SK-N-SH (cell line): ENCODE data around the gene DLG2. TPM values are rescaled to one million over a fixed set of nuclear protein-coding genes. Genes with fewer than 3 reads are reported as not detected.

Experiments used
- CTCF ChIA-PET: fragments of 300-600, 350-600 bp; formaldehyde crosslinking; extraction: SDS; loops from one replicate; lab custom pipeline; 2021; lab: Yijun Ruan, JAX
- POLR2A ChIA-PET: fragments of 350-600 bp; sonication (Branson Sonifier 250); formaldehyde crosslinking; extraction: SDS; loops from one replicate; lab custom pipeline; 2020; ENCODE audit warnings: antibody characterized with exemption, inconsistent platforms; lab: Yijun Ruan, JAX
- DNase-seq: peaks from one replicate; pipeline ENCODE4 v3.0.0; 2012
- H2AFZ ChIP-seq: fragments of 200-600 bp; sonication (generic); 2 replicates; pipeline ENCODE4 v1.8.1; 2016; ENCODE audit warnings: antibody characterized with exemption, mild to moderate bottlenecking, low read depth
- H3F3A ChIP-seq: fragments of 200-600 bp; sonication (generic); replicated peaks from 2 replicates; pipeline ENCODE3; 2016; ENCODE audit warnings: antibody characterized with exemption, mild to moderate bottlenecking; ENCODE audit not compliant: insufficient read depth
- H3K27ac ChIP-seq, 2 experiments: fragments of 200-500 bp in 1 of 2; fragments of 200-600 bp in 1 of 2; sonication (Bioruptor generic) in 1 of 2; sonication (generic), shearing (Covaris generic) in 1 of 2; 2 replicates each; pipeline versions ENCODE4 v1.5.1 to v1.6.1; 2014 to 2016; ENCODE audit warnings: low read depth in 2 of 2, inconsistent platforms in 1 of 2, low read length in 1 of 2, mild to moderate bottlenecking in 1 of 2, mixed read lengths in 1 of 2
- H3K27me3 ChIP-seq: fragments of 200-600 bp; sonication (generic), shearing (Covaris generic); 2 replicates; pipeline ENCODE4 v1.6.1; 2016; ENCODE audit warnings: mixed run types; ENCODE audit not compliant: insufficient read depth
- H3K36me3 ChIP-seq, 2 experiments: fragments of 200-500 bp in 1 of 2; fragments of 200-600 bp in 1 of 2; sonication (Bioruptor generic) in 1 of 2; sonication (generic) in 1 of 2; replicated peaks in 1 of 2; 2 replicates each; pipeline versions ENCODE3 to v1.5.1; 2014 to 2016; ENCODE audit warnings: low read length in 1 of 2, mild to moderate bottlenecking in 1 of 2; ENCODE audit not compliant: insufficient read depth in 2 of 2, control insufficient read depth in 1 of 2
- H3K4me1 ChIP-seq, 2 experiments: fragments of 200-500 bp in 1 of 2; fragments of 200-600 bp in 1 of 2; sonication (Bioruptor generic) in 1 of 2; sonication (generic), shearing (Covaris generic) in 1 of 2; 2 replicates each; pipeline versions ENCODE4 v1.5.1 to v1.6.1; 2014 to 2016; ENCODE audit warnings: low read depth in 1 of 2, low read length in 1 of 2, mixed run types in 1 of 2; ENCODE audit not compliant: insufficient read depth in 2 of 2, control insufficient read depth in 1 of 2
- H3K4me2 ChIP-seq: fragments of 200-600 bp; sonication (generic), shearing (Covaris generic); 2 replicates; pipeline ENCODE4 v1.6.1; 2017; ENCODE audit warnings: mixed run types
- H3K4me3 ChIP-seq, 2 experiments: fragments of 200-500 bp in 1 of 2; fragments of 200-600 bp in 1 of 2; sonication (Bioruptor generic) in 1 of 2; sonication (generic), shearing (Covaris generic) in 1 of 2; 2 replicates each; pipeline versions ENCODE4 v1.5.1 to v1.8.1; 2014 to 2016; ENCODE audit warnings: low read depth in 2 of 2, inconsistent platforms in 1 of 2, low read length in 1 of 2, mild to moderate bottlenecking in 1 of 2, mixed read lengths in 1 of 2, moderate library complexity in 1 of 2
- H3K79me2 ChIP-seq: fragments of 200-600 bp; sonication (generic); 2 replicates; pipeline ENCODE4 v1.8.1; 2017; ENCODE audit warnings: mild to moderate bottlenecking; ENCODE audit not compliant: insufficient read depth
- H3K9ac ChIP-seq: fragments of 200-600 bp; sonication (generic); 2 replicates; pipeline ENCODE4 v1.6.1; 2017; ENCODE audit warnings: mixed run types
- H3K9me2 ChIP-seq: fragments of 200-600 bp; sonication (generic); 2 replicates; pipeline ENCODE4 v1.6.1; 2017; ENCODE audit warnings: mixed run types
- H3K9me3 ChIP-seq: fragments of 200-600 bp; sonication (generic); 2 replicates; pipeline ENCODE4 v1.6.1; 2017; ENCODE audit warnings: mixed run types, mild to moderate bottlenecking, moderate library complexity
- H4K20me1 ChIP-seq: fragments of 200-600 bp; sonication (generic); 2 replicates; pipeline ENCODE4 v1.6.1; 2017; ENCODE audit warnings: mild to moderate bottlenecking, mixed run types; ENCODE audit not compliant: insufficient read depth
- CHD2 ChIP-seq: fragments of 150-350 bp; IDR thresholded peaks from 2 replicates; pipeline ENCODE4 v1.6.1; 2018; ENCODE audit warnings: low read length; ENCODE audit not compliant: partially characterized antibody
- EP300 ChIP-seq, 2 experiments: IDR thresholded peaks; 2 replicates each; pipeline versions ENCODE4 v1.4.0 to v1.6.1; 2012; ENCODE audit warnings: borderline replicate concordance in 1 of 2, low read depth in 1 of 2, low read length in 1 of 2
- EZH2phosphoT487 ChIP-seq: fragments of 200-600 bp; sonication (generic); IDR thresholded peaks from 2 replicates; pipeline ENCODE4 v1.6.1; 2017; ENCODE audit warnings: low read depth, mixed run types, mild to moderate bottlenecking, antibody characterized with exemption, moderate library complexity, borderline replicate concordance
- FOXJ3 ChIP-seq: sonication (generic); formaldehyde crosslinking; IDR thresholded peaks from 2 replicates; pipeline ENCODE4 v1.5.1; 2020; ENCODE audit warnings: mild to moderate bottlenecking, missing genetic modification reagents
- GATA2 ChIP-seq: sonication (generic); formaldehyde crosslinking; IDR thresholded peaks from 2 replicates; pipeline ENCODE4 v1.5.0; 2020; ENCODE audit warnings: mild to moderate bottlenecking, missing genetic modification reagents
- JUND ChIP-seq: IDR thresholded peaks from 2 replicates; pipeline ENCODE4 v1.4.0; 2012
- MXI1 ChIP-seq: IDR thresholded peaks from 2 replicates; pipeline ENCODE4 v1.6.1; 2012; ENCODE audit warnings: mild to moderate bottlenecking, low read depth, low read length, improper control_type of control experiment
- POLR2AphosphoS5 ChIP-seq: IDR thresholded peaks from 2 replicates; pipeline ENCODE4 v1.6.1; 2012; ENCODE audit warnings: low read depth, low read length
- RAD21 ChIP-seq: IDR thresholded peaks from 2 replicates; pipeline ENCODE4 v1.6.1; 2012; ENCODE audit warnings: mild to moderate bottlenecking, low read length
- SIN3A ChIP-seq: IDR thresholded peaks from 2 replicates; pipeline ENCODE4 v1.6.1; 2012; ENCODE audit warnings: low read depth, mild to moderate bottlenecking, low read length, moderate library complexity, borderline replicate concordance
- SMC3 ChIP-seq: IDR thresholded peaks from 2 replicates; pipeline ENCODE4 v1.6.1; 2012; ENCODE audit warnings: low read depth, low read length, improper control_type of control experiment
- TAF1 ChIP-seq: IDR thresholded peaks from 2 replicates; pipeline ENCODE4 v1.6.1; 2012; ENCODE audit warnings: low read depth, mild to moderate bottlenecking, low read length, moderate library complexity, borderline replicate concordance
- WGBS: methylation state at CpG from one replicate; pipeline ENCODE4 v1.1.6; 2017; ENCODE audit warnings: low lambda C conversion rate; 5-methylcytosine and 5-hydroxymethylcytosine counted together
- polyA plus RNA-seq, 3 experiments: library from polyadenylated mRNA; depleted of rRNA; stranded (reverse); fragments of >200 nt; gene quantifications; 2 replicates each; pipeline ENCODE4 v1.2.3, GENCODE V29; 2012
- TF ChIP-seq, protein P1 (sequence below): IDR thresholded peaks from 2 replicates; pipeline ENCODE4 v1.4.0; 2012; ENCODE audit warnings: low read depth
- TF ChIP-seq, protein P2 (sequence below): fragments of 200-600 bp; sonication (generic); IDR thresholded peaks from 2 replicates; pipeline ENCODE4 v1.6.1; 2017; ENCODE audit warnings: antibody characterized with exemption, mild to moderate bottlenecking, moderate library complexity
- TF ChIP-seq, protein P3 (sequence below): IDR thresholded peaks from 2 replicates; pipeline ENCODE4; 2012
- TF ChIP-seq, protein P4 (sequence below): IDR thresholded peaks from 2 replicates; pipeline ENCODE4 v1.4.0; 2012; ENCODE audit warnings: low read depth, borderline replicate concordance

The DLG2 gene
- polyA plus RNA-seq, 1 of the 3 experiments (the other 2 are of a cell fraction), result 0.21 TPM

DNA sequence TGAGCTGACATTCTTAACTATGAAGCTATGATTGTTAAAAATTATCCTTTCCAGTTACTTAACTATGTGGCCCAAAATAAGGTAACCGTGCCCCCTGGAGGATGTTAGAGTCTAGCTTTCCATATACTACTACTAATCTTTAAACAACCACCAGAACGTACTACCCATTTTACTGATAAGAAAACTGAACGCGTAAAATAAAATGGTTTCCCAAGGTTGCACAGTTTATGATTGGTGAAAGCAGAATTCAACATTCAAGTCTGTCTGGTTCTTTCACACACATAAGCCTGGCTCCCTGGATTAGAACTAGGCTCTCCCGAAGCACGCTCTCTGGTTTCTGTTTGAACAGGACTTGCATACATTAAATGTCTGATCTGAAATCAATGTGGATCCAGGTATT is 1903.1 kb downstream of the DLG2 start:
- H3K36me3 ChIP-seq, result no peaks in the 10 kb centered on the region
- H3K4me3 ChIP-seq, result no peak overlapping the region; a peak in 2 of 4 replicates
- 0 out of 2 replicates have a peak overlapping the region, but pooled peaks have one; percentile 43 for H2AFZ ChIP-seq
- TF ChIP-seq MXI1 (0 out of 2 replicates have a peak, but pooled peaks have one; percentile 5), RAD21 (peak; percentile 70), SMC3 (peak; percentile 42)
- TF ChIP-seq, protein P1, sequence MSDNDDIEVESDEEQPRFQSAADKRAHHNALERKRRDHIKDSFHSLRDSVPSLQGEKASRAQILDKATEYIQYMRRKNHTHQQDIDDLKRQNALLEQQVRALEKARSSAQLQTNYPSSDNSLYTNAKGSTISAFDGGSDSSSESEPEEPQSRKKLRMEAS, result no peak
- TF ChIP-seq, protein P2, sequence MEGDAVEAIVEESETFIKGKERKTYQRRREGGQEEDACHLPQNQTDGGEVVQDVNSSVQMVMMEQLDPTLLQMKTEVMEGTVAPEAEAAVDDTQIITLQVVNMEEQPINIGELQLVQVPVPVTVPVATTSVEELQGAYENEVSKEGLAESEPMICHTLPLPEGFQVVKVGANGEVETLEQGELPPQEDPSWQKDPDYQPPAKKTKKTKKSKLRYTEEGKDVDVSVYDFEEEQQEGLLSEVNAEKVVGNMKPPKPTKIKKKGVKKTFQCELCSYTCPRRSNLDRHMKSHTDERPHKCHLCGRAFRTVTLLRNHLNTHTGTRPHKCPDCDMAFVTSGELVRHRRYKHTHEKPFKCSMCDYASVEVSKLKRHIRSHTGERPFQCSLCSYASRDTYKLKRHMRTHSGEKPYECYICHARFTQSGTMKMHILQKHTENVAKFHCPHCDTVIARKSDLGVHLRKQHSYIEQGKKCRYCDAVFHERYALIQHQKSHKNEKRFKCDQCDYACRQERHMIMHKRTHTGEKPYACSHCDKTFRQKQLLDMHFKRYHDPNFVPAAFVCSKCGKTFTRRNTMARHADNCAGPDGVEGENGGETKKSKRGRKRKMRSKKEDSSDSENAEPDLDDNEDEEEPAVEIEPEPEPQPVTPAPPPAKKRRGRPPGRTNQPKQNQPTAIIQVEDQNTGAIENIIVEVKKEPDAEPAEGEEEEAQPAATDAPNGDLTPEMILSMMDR, result peak; percentile 67
- no peaks in the 10 kb centered on the region for H3K27me3 ChIP-seq
- no peaks in the 10 kb centered on the region for H3K79me2 ChIP-seq
- no peak overlapping the region; a peak in 1 of 4 replicates for H3K27ac ChIP-seq
- no peaks in the 10 kb centered on the region for H3K9me2 ChIP-seq
- no peaks in the 10 kb centered on the region for H4K20me1 ChIP-seq
- no peaks in the 10 kb centered on the region for H3K9me3 ChIP-seq
- peaks cover 13 to 30% of the 10 kb centered on the region in 2 experiments; a peak in 3 of 4 replicates for H3K4me1 ChIP-seq
- CTCF ChIA-PET, result interaction anchor here (0.7 to 4.4 kb wide), 13 partner anchors 8 to 431 kb away, joined by 3 to 30 read pairs (median 4); no protein-coding TSS in a partner anchor
- WGBS, result 59% methylated on average over 6 of the region's 6 CpGs
- DNase-seq, result peak; percentile 18
- POLR2A ChIA-PET, result no interaction called here
- no peak overlapping the region for H3K9ac ChIP-seq
- H3K4me2 ChIP-seq, result peak overlapping the region; percentile 46
- no peaks in the 10 kb centered on the region for H3F3A ChIP-seq

DNA sequence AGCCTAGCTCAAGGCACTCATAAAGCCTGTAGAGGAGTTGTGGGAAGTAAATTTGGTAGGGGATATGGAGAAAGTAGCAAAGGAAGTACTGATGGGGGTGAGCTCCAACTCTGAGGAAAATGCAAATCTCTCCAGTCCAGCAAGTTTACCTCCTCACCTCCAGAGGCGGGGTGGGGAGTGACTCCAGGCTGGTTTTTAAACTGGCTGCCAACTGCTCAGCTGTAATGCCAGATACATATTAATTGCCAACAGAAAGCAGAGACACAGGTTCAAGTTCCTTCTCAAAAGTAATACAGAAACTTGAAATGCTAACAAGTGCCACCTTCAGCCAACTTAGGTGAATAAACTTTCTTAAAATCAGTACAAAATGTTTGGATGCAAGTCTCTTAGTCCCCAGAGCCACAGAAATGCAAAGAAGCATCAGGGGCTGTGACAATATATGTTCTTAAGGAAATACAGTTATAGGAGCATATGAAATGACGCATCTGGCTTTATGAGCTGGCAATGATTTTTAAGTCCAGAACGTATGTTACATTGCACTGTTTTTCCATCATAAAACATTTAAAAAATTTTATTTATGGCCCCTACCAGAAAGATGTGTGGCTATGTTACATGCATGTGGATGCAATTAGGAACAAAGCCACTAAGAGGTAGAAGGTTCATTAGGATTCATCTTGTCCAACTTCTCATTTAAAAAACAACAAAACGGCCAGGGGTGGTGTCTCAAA is 1904.6 kb downstream of the DLG2 start:
- Histone ChIP-seq H3K27ac (no peak overlapping the region), H3K9ac (no peak overlapping the region), H3K36me3 (no peaks in the 10 kb centered on the region), H3F3A (no peaks in the 10 kb centered on the region), H3K9me3 (no peaks in the 10 kb centered on the region), H3K27me3 (no peaks in the 10 kb centered on the region), H3K79me2 (no peaks in the 10 kb centered on the region), H3K4me2 (no peak overlapping the region), H3K4me1 (peaks cover 13 to 24% of the 10 kb centered on the region in 2 experiments; a peak in 3 of 4 replicates), H4K20me1 (no peaks in the 10 kb centered on the region), H3K9me2 (no peaks in the 10 kb centered on the region), H3K4me3 (no peak overlapping the region), H2AFZ (no peak overlapping the region)
- DNase-seq, result no peak
- 60% methylated on average over 4 of the region's 4 CpGs for WGBS
- ChIA-PET CTCF (interaction anchor here (1.1 to 4.4 kb wide), 4 partner anchors 167 to 429 kb away, joined by 4 to 30 read pairs (median 4); no protein-coding TSS in a partner anchor), POLR2A (no interaction called here)
- TF ChIP-seq POLR2AphosphoS5 (no peak), GATA2 (CRISPR knock-in tag) (no peak), JUND (no peak), MXI1 (no peak), CHD2 (no peak), EZH2phosphoT487 (no peak), EP300 (IDR thresholded peaks at IDR 0.05; ENCODE audit: borderline replicate concordance in 1 of 2, low read depth in 1 of 2, low read length in 1 of 2) (no peak), FOXJ3 (CRISPR knock-in tag) (no peak), RAD21 (no peak), SIN3A (no peak), SMC3 (no peak), TAF1 (no peak)
- TF ChIP-seq, protein P3, sequence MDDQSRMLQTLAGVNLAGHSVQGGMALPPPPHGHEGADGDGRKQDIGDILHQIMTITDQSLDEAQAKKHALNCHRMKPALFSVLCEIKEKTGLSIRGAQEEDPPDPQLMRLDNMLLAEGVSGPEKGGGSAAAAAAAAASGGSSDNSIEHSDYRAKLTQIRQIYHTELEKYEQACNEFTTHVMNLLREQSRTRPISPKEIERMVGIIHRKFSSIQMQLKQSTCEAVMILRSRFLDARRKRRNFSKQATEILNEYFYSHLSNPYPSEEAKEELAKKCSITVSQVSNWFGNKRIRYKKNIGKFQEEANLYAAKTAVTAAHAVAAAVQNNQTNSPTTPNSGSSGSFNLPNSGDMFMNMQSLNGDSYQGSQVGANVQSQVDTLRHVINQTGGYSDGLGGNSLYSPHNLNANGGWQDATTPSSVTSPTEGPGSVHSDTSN, result no peak
- TF ChIP-seq, protein P4, sequence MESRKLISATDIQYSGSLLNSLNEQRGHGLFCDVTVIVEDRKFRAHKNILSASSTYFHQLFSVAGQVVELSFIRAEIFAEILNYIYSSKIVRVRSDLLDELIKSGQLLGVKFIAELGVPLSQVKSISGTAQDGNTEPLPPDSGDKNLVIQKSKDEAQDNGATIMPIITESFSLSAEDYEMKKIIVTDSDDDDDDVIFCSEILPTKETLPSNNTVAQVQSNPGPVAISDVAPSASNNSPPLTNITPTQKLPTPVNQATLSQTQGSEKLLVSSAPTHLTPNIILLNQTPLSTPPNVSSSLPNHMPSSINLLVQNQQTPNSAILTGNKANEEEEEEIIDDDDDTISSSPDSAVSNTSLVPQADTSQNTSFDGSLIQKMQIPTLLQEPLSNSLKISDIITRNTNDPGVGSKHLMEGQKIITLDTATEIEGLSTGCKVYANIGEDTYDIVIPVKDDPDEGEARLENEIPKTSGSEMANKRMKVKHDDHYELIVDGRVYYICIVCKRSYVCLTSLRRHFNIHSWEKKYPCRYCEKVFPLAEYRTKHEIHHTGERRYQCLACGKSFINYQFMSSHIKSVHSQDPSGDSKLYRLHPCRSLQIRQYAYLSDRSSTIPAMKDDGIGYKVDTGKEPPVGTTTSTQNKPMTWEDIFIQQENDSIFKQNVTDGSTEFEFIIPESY, result no peak
- TF ChIP-seq, protein P2, result no peak
- TF ChIP-seq, protein P1, result no peak
